Astrocyte (in vitro differentiated cells and primary cell): ENCODE results near the gene HLCS. TPM values are rescaled to one million over a fixed set of nuclear protein-coding genes. Genes with fewer than 3 reads are reported as not detected.

ENCODE experiments used
- DNase-seq: peaks from one replicate; pipeline ENCODE4 v3.0.0-alpha.2; 2010; ENCODE audit warnings: low read depth
- FAIRE-seq: peaks from 2 replicates; lab custom pipeline; 2011; peaks lifted over from hg19 to GRCh38; lab: Jason Lieb, UNC
- H2AFZ ChIP-seq: 2 replicates; pipeline ENCODE4 v1.6.0; 2012; ENCODE audit warnings: low read depth, low read length, inconsistent platforms
- H3K27ac ChIP-seq: 2 replicates; pipeline ENCODE4 v1.5.1; 2011; ENCODE audit warnings: low read depth, low read length, inconsistent platforms
- H3K27me3 ChIP-seq: 2 replicates; pipeline ENCODE4 v1.6.0; 2011; ENCODE audit warnings: low read length, inconsistent platforms; ENCODE audit not compliant: insufficient read depth
- H3K36me3 ChIP-seq: 2 replicates; pipeline ENCODE4 v1.5.1; 2011; ENCODE audit warnings: low read length, inconsistent platforms; ENCODE audit not compliant: insufficient read depth
- H3K4me1 ChIP-seq: 2 replicates; pipeline ENCODE4 v1.5.1; 2011; ENCODE audit warnings: low read length, inconsistent platforms; ENCODE audit not compliant: insufficient read depth
- H3K4me2 ChIP-seq: 2 replicates; pipeline ENCODE4 v1.6.0; 2012; ENCODE audit warnings: low read length, inconsistent platforms
- H3K4me3 ChIP-seq: 2 replicates; pipeline ENCODE4 v1.5.1; 2011; ENCODE audit warnings: low read depth, mild to moderate bottlenecking, low read length, inconsistent platforms; ENCODE audit not compliant: insufficient read depth
- H3K79me2 ChIP-seq: 2 replicates; pipeline ENCODE4 v1.6.0; 2012; ENCODE audit warnings: mild to moderate bottlenecking, low read length, inconsistent platforms; ENCODE audit not compliant: insufficient read depth
- H3K9ac ChIP-seq: 2 replicates; pipeline ENCODE4 v1.6.0; 2012; ENCODE audit warnings: mild to moderate bottlenecking, low read length, inconsistent platforms
- H3K9me3 ChIP-seq: 2 replicates; pipeline ENCODE4 v1.5.1; 2012; ENCODE audit warnings: low read depth, mild to moderate bottlenecking, low read length, inconsistent platforms; ENCODE audit not compliant: insufficient read depth
- H4K20me1 ChIP-seq: 2 replicates; pipeline ENCODE4 v1.6.0; 2012; ENCODE audit warnings: low read length, inconsistent platforms; ENCODE audit not compliant: insufficient read depth
- H3K27ac Mint-ChIP-seq: one replicate; pipeline ENCODE4 v1.8.0; 2021; ENCODE audit warnings: mild to moderate bottlenecking, mixed read lengths; ENCODE audit not compliant: unreplicated experiment
- H3K27me3 Mint-ChIP-seq: one replicate; pipeline ENCODE4 v1.8.0; 2021; ENCODE audit warnings: low read depth, mixed read lengths; ENCODE audit not compliant: unreplicated experiment
- H3K36me3 Mint-ChIP-seq: one replicate; pipeline ENCODE4 v1.8.0; 2021; ENCODE audit warnings: low read depth, mixed read lengths; ENCODE audit not compliant: unreplicated experiment
- H3K4me1 Mint-ChIP-seq: one replicate; pipeline ENCODE4 v1.8.0; 2021; ENCODE audit warnings: low read depth, mixed read lengths; ENCODE audit not compliant: unreplicated experiment
- H3K4me3 Mint-ChIP-seq: one replicate; pipeline ENCODE4 v1.8.0; 2021; ENCODE audit warnings: mild to moderate bottlenecking, moderate library complexity, mixed read lengths; ENCODE audit not compliant: unreplicated experiment
- H3K9me3 Mint-ChIP-seq: one replicate; pipeline ENCODE4 v1.8.0; 2021; ENCODE audit warnings: mild to moderate bottlenecking, mixed read lengths; ENCODE audit not compliant: unreplicated experiment
- EZH2 ChIP-seq: IDR thresholded peaks from 2 replicates; pipeline ENCODE4 v1.6.1; 2012; ENCODE audit warnings: mild to moderate bottlenecking, low read length, inconsistent platforms; ENCODE audit not compliant: insufficient read depth
- total RNA-seq: library from RNA; stranded (reverse); gene quantifications from 2 replicates; pipeline ENCODE4 v1.2.1, GENCODE V29; 2021
- TF ChIP-seq, protein P1 (sequence below): IDR thresholded peaks from 2 replicates; pipeline ENCODE4 v1.5.1; 2011; ENCODE audit warnings: low read depth, mild to moderate bottlenecking, inconsistent platforms, low read length, moderate library complexity; ENCODE audit not compliant: insufficient read depth

The HLCS gene
- total RNA-seq, 1 donor from 2014 or later = 20.9 TPM

- no peak overlapping the region for H3K4me3 ChIP-seq
- no peak for DNase-seq
- Mint-ChIP-seq H3K4me3 (no peak overlapping the region), H3K27me3 (no peaks in the 10 kb centered on the region), H3K4me1 (peaks cover 18% of the 10 kb centered on the region), H3K36me3 (peaks cover 3% of the 10 kb centered on the region), H3K9me3 (no peaks in the 10 kb centered on the region), H3K27ac (no peak overlapping the region)
- H3K79me2 ChIP-seq = no peaks in the 10 kb centered on the region
- no peaks in the 10 kb centered on the region for H3K27me3 ChIP-seq
- no peak overlapping the region for H2AFZ ChIP-seq
- no peaks in the 10 kb centered on the region for H3K36me3 ChIP-seq
- TF ChIP-seq, protein P1, sequence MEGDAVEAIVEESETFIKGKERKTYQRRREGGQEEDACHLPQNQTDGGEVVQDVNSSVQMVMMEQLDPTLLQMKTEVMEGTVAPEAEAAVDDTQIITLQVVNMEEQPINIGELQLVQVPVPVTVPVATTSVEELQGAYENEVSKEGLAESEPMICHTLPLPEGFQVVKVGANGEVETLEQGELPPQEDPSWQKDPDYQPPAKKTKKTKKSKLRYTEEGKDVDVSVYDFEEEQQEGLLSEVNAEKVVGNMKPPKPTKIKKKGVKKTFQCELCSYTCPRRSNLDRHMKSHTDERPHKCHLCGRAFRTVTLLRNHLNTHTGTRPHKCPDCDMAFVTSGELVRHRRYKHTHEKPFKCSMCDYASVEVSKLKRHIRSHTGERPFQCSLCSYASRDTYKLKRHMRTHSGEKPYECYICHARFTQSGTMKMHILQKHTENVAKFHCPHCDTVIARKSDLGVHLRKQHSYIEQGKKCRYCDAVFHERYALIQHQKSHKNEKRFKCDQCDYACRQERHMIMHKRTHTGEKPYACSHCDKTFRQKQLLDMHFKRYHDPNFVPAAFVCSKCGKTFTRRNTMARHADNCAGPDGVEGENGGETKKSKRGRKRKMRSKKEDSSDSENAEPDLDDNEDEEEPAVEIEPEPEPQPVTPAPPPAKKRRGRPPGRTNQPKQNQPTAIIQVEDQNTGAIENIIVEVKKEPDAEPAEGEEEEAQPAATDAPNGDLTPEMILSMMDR = no peak
- no peak for TF ChIP-seq EZH2
- no peaks in the 10 kb centered on the region for H4K20me1 ChIP-seq
- no peak overlapping the region for H3K27ac ChIP-seq
- H3K4me1 ChIP-seq = peaks cover 6% of the 10 kb centered on the region
- no peak for FAIRE-seq
- H3K4me2 ChIP-seq = no peak overlapping the region
- no peaks in the 10 kb centered on the region for H3K9me3 ChIP-seq
- H3K9ac ChIP-seq = no peak overlapping the region
These were observed 126.7 kb downstream of the HLCS start for GRCh38 chr21:36839735-36840134.

GRCh38 chr21:36839123-36839522 is 127.3 kb downstream of the HLCS start:
- no peaks in the 10 kb centered on the region for H4K20me1 ChIP-seq
- no peak for TF ChIP-seq EZH2
- TF ChIP-seq, protein P1 = no peak

DNA sequence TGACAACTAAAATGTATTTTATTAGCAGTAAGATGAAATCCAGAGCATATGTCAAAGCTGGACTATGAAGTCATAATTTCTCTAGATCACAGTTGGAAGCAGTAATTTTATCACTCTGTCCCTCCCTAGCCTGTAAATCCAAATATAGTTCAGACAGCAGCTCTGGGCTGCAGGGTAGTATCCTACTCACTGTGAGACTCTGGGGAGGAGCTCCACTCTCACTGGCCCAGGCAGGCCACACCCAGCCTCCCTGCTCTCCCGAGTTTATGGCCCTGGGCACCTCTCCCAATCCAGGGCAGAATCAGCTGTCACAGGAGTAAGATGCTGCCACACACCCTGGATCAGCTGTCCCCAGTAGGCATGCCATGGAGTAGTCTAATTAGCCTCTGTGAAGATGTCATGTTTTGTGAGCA is 131.1 kb downstream of the HLCS start:
- Histone ChIP-seq H3K36me3 (no peaks in the 10 kb centered on the region), H4K20me1 (no peaks in the 10 kb centered on the region), H3K79me2 (no peaks in the 10 kb centered on the region), H3K27me3 (no peaks in the 10 kb centered on the region), H3K4me3 (no peak overlapping the region), H3K27ac (no peak overlapping the region), H3K4me1 (peaks cover 6% of the 10 kb centered on the region), H3K9ac (no peak overlapping the region), H3K9me3 (no peaks in the 10 kb centered on the region), H3K4me2 (no peak overlapping the region), H2AFZ (no peak overlapping the region)
- no peak overlapping the region for H3K27ac Mint-ChIP-seq
- DNase-seq (no peak), FAIRE-seq (no peak)
- H3K4me1 Mint-ChIP-seq = peaks cover 16% of the 10 kb centered on the region
- peaks cover 8% of the 10 kb centered on the region for H3K27me3 Mint-ChIP-seq
- TF ChIP-seq EZH2 = no peak
- TF ChIP-seq, protein P1 = no peak
- H3K4me3 Mint-ChIP-seq = no peak overlapping the region
- H3K36me3 Mint-ChIP-seq = peaks cover 5% of the 10 kb centered on the region
- H3K9me3 Mint-ChIP-seq = peaks cover 3% of the 10 kb centered on the region

More at GRCh38 chr21:36839123-36839522, 127.3 kb downstream of the HLCS start:
- H3K9me3 ChIP-seq = no peaks in the 10 kb centered on the region
- no peak overlapping the region for H2AFZ ChIP-seq
- Mint-ChIP-seq H3K4me3 (no peak overlapping the region), H3K36me3 (peaks cover 3% of the 10 kb centered on the region), H3K27ac (peak overlapping the region; percentile 63), H3K9me3 (no peaks in the 10 kb centered on the region), H3K4me1 (peaks cover 18% of the 10 kb centered on the region), H3K27me3 (no peaks in the 10 kb centered on the region)
- FAIRE-seq = no peak
- no peaks in the 10 kb centered on the region for H3K79me2 ChIP-seq
- no peak overlapping the region for H3K4me2 ChIP-seq
- no peak overlapping the region for H3K27ac ChIP-seq
- peak; percentile 66 for DNase-seq
- H3K36me3 ChIP-seq = no peaks in the 10 kb centered on the region
- H3K9ac ChIP-seq = no peak overlapping the region
- peaks cover 6% of the 10 kb centered on the region for H3K4me1 ChIP-seq
- H3K27me3 ChIP-seq = no peaks in the 10 kb centered on the region
- H3K4me3 ChIP-seq = no peak overlapping the region
